Activated CD4-positive, alpha-beta T cell treated with anti-CD3 and anti-CD28 coated beads for 36 hours (primary cell): Measurements from ENCODE around the gene SPEG. TPM values are rescaled to one million over a fixed set of nuclear protein-coding genes. Genes with fewer than 3 reads are reported as not detected.

ENCODE experiments used
- ATAC-seq: fragments of 200-7000 bp; cut with Tn5 transposase; one replicate; pipeline ENCODE4 v1.10.0; 2021; ENCODE audit warnings: mild to moderate bottlenecking, moderate library complexity
- CTCF ChIA-PET: fragments of 350-600 bp; sonication (Branson Sonifier 250); formaldehyde crosslinking; loops from one replicate; lab custom pipeline; 2021; ENCODE audit warnings: antibody characterized with exemption; lab: Charles Lee
- POLR2A ChIA-PET: fragments of 350-600 bp; sonication (Branson Sonifier 250); formaldehyde crosslinking; loops from one replicate; lab custom pipeline; 2021; ENCODE audit warnings: antibody characterized with exemption, inconsistent platforms; lab: Charles Lee
- DNase-seq: peaks from one replicate; pipeline ENCODE4 v3.0.0-alpha.2; 2020
- H3K27ac Mint-ChIP-seq: one replicate; pipeline ENCODE4 v1.8.0; 2021; ENCODE audit warnings: mixed read lengths
- H3K27me3 Mint-ChIP-seq: one replicate; pipeline ENCODE4 v1.8.0; 2021; ENCODE audit warnings: mixed read lengths
- H3K36me3 Mint-ChIP-seq: one replicate; pipeline ENCODE4 v1.8.0; 2021; ENCODE audit warnings: low read depth, mixed read lengths
- H3K4me1 Mint-ChIP-seq: one replicate; pipeline ENCODE4 v1.8.0; 2021; ENCODE audit warnings: mixed read lengths
- H3K4me3 Mint-ChIP-seq: one replicate; pipeline ENCODE4 v1.8.0; 2021; ENCODE audit warnings: mild to moderate bottlenecking, moderate library complexity, mixed read lengths
- H3K9me3 Mint-ChIP-seq: one replicate; pipeline ENCODE4 v1.8.0; 2021; ENCODE audit warnings: low read depth, mixed read lengths
- intact Hi-C, 2 experiments: fragments of 100-400 bp; cut with DNase I in 1 of 2; cut with micrococcal nuclease in 1 of 2; formaldehyde crosslinking; loops; one replicate each; pipeline versions ENCODE4 v1.14.2 to v1.15.1; 2022 to 2024; cut with DNase I, micrococcal nuclease
- total RNA-seq, 2 experiments: library from RNA; stranded (reverse); gene quantifications; one replicate each; pipeline ENCODE4 v1.2.3, GENCODE V29; 2021

Gene SPEG
- total RNA-seq, 2 experiments from 2014 or later: 0.89 to 1.4 TPM

- no peak overlapping the region for H3K4me3 Mint-ChIP-seq
- no peaks in the 10 kb centered on the region for H3K4me1 Mint-ChIP-seq
- H3K9me3 Mint-ChIP-seq: no peaks in the 10 kb centered on the region
- H3K36me3 Mint-ChIP-seq: no peaks in the 10 kb centered on the region
- DNase-seq (no peak), ATAC-seq (no peak)
- POLR2A ChIA-PET: no interaction called here
- H3K27me3 Mint-ChIP-seq: peaks cover 10% of the 10 kb centered on the region
- no peak overlapping the region for H3K27ac Mint-ChIP-seq
- intact Hi-C loops: no loop called here
- CTCF ChIA-PET: interaction anchor here (0.6 kb wide), 1 partner anchor 50 kb away, joined by 3 read pairs; no protein-coding TSS in a partner anchor
These were observed 9.2 kb upstream of the SPEG start for GRCh38 chr2:219425238-219426067.

GRCh38 chr2:219426068-219426443, 8.6 kb upstream of the SPEG start:
- ATAC-seq: no peak
- intact Hi-C loops: no loop called here
- DNase-seq: no peak
- Mint-ChIP-seq H3K9me3 (no peaks in the 10 kb centered on the region), H3K4me3 (no peak overlapping the region), H3K36me3 (no peaks in the 10 kb centered on the region), H3K27ac (no peak overlapping the region), H3K27me3 (peaks cover 7% of the 10 kb centered on the region), H3K4me1 (no peaks in the 10 kb centered on the region)
- CTCF ChIA-PET: no interaction called here
- POLR2A ChIA-PET: no interaction called here

- Mint-ChIP-seq H3K27me3 (peaks cover 7% of the 10 kb centered on the region), H3K4me3 (no peak overlapping the region), H3K4me1 (no peaks in the 10 kb centered on the region), H3K9me3 (no peaks in the 10 kb centered on the region), H3K27ac (no peak overlapping the region), H3K36me3 (no peaks in the 10 kb centered on the region)
- DNase-seq (no peak), ATAC-seq (no peak)
- POLR2A ChIA-PET: no interaction called here
- intact Hi-C loops: no loop called here
- CTCF ChIA-PET: interaction anchor here (0.6 to 1.0 kb wide), 2 partner anchors 50 to 103 kb away, joined by 3 read pairs; no protein-coding TSS in a partner anchor
These were observed 8.0 kb upstream of the SPEG start for GRCh38 chr2:219426534-219427136.

- POLR2A ChIA-PET: no interaction called here
- intact Hi-C loops: no loop called here
- peaks cover 9% of the 10 kb centered on the region for H3K27me3 Mint-ChIP-seq
- H3K9me3 Mint-ChIP-seq: no peaks in the 10 kb centered on the region
- DNase-seq (no peak), ATAC-seq (no peak)
- no peaks in the 10 kb centered on the region for H3K4me1 Mint-ChIP-seq
- H3K27ac Mint-ChIP-seq: no peak overlapping the region
- H3K36me3 Mint-ChIP-seq: no peaks in the 10 kb centered on the region
- CTCF ChIA-PET: interaction anchor here (0.6 to 1.3 kb wide), 5 partner anchors 9 to 54 kb away, joined by 3 to 5 read pairs (median 3); no protein-coding TSS in a partner anchor
- H3K4me3 Mint-ChIP-seq: no peak overlapping the region
These were observed 6.2 kb upstream of the SPEG start for GRCh38 chr2:219428469-219428868.

- H3K9me3 Mint-ChIP-seq: no peaks in the 10 kb centered on the region
- peaks cover 12% of the 10 kb centered on the region for H3K27me3 Mint-ChIP-seq
- DNase-seq (no peak), ATAC-seq (no peak)
- H3K4me3 Mint-ChIP-seq: no peak overlapping the region
- POLR2A ChIA-PET: no interaction called here
- CTCF ChIA-PET: interaction anchor here (0.6 to 2.3 kb wide), 8 partner anchors 10 to 400 kb away, joined by 3 to 7 read pairs (median 3); no protein-coding TSS in a partner anchor
- no peaks in the 10 kb centered on the region for H3K4me1 Mint-ChIP-seq
- no peak overlapping the region for H3K27ac Mint-ChIP-seq
- H3K36me3 Mint-ChIP-seq: no peaks in the 10 kb centered on the region
- intact Hi-C loops: no loop called here
These were observed 4.6 kb upstream of the SPEG start for GRCh38 chr2:219429958-219430606.

- no peaks in the 10 kb centered on the region for H3K4me1 Mint-ChIP-seq
- no peak overlapping the region for H3K27ac Mint-ChIP-seq
- POLR2A ChIA-PET: no interaction called here
- CTCF ChIA-PET: interaction anchor here (0.6 to 2.3 kb wide), 8 partner anchors 9 to 401 kb away, joined by 3 to 7 read pairs (median 3); no protein-coding TSS in a partner anchor
- peaks cover 18% of the 10 kb centered on the region for H3K27me3 Mint-ChIP-seq
- no peaks in the 10 kb centered on the region for H3K36me3 Mint-ChIP-seq
- H3K9me3 Mint-ChIP-seq: no peaks in the 10 kb centered on the region
- DNase-seq: no peak
- ATAC-seq: no peak
- intact Hi-C loops: no loop called here
- H3K4me3 Mint-ChIP-seq: no peak overlapping the region
These were observed 3.7 kb upstream of the SPEG start for GRCh38 chr2:219430633-219431615.

GRCh38 chr2:219433666-219434467, 776 bp upstream of the SPEG start:
- Mint-ChIP-seq H3K4me1 (no peaks in the 10 kb centered on the region), H3K4me3 (no peak overlapping the region), H3K36me3 (no peaks in the 10 kb centered on the region), H3K27me3 (peaks cover 19% of the 10 kb centered on the region), H3K9me3 (no peaks in the 10 kb centered on the region), H3K27ac (no peak overlapping the region)
- DNase-seq: peak; percentile 71
- intact Hi-C loops: loop anchor here in 1 of 2 experiments (1.0 kb wide), 1 partner anchor 31 kb away; no protein-coding TSS in a partner anchor
- peak; percentile 67 for ATAC-seq
- CTCF ChIA-PET: interaction anchor here (0.6 to 2.8 kb wide), 7 partner anchors 10 to 275 kb away, joined by 3 to 12 read pairs (median 4); no protein-coding TSS in a partner anchor
- POLR2A ChIA-PET: no interaction called here

- Mint-ChIP-seq H3K4me1 (no peaks in the 10 kb centered on the region), H3K27me3 (peaks cover 19% of the 10 kb centered on the region), H3K27ac (no peak overlapping the region), H3K36me3 (no peaks in the 10 kb centered on the region), H3K9me3 (no peaks in the 10 kb centered on the region), H3K4me3 (no peak overlapping the region)
- intact Hi-C loops: loop anchor here in 1 of 2 experiments (1.0 kb wide), 1 partner anchor 31 kb away; no protein-coding TSS in a partner anchor
- CTCF ChIA-PET: interaction anchor here (0.6 to 2.8 kb wide), 6 partner anchors 11 to 124 kb away, joined by 3 to 12 read pairs (median 4); no protein-coding TSS in a partner anchor
- POLR2A ChIA-PET: no interaction called here
- no peak for DNase-seq
- no peak for ATAC-seq
These were observed 250 bp upstream of the SPEG start for GRCh38 chr2:219434468-219434717.

- H3K9me3 Mint-ChIP-seq: no peaks in the 10 kb centered on the region
- ATAC-seq (no peak), DNase-seq (no peak)
- POLR2A ChIA-PET: no interaction called here
- H3K4me1 Mint-ChIP-seq: no peaks in the 10 kb centered on the region
- H3K36me3 Mint-ChIP-seq: no peaks in the 10 kb centered on the region
- no peak overlapping the region for H3K27ac Mint-ChIP-seq
- H3K4me3 Mint-ChIP-seq: no peak overlapping the region
- peaks cover 20% of the 10 kb centered on the region for H3K27me3 Mint-ChIP-seq
- CTCF ChIA-PET: interaction anchor here (0.9 to 2.8 kb wide), 3 partner anchors 33 to 105 kb away, joined by 3 to 12 read pairs (median 4); no protein-coding TSS in a partner anchor
- intact Hi-C loops: no loop called here
These were observed 1.1 kb downstream of the SPEG start for GRCh38 chr2:219435701-219436100.

- H3K4me3 Mint-ChIP-seq: no peak overlapping the region
- no peak overlapping the region for H3K27ac Mint-ChIP-seq
- DNase-seq: no peak
- peaks cover 24% of the 10 kb centered on the region for H3K27me3 Mint-ChIP-seq
- POLR2A ChIA-PET: no interaction called here
- intact Hi-C loops: no loop called here
- H3K4me1 Mint-ChIP-seq: peaks cover 7% of the 10 kb centered on the region
- H3K36me3 Mint-ChIP-seq: no peaks in the 10 kb centered on the region
- ATAC-seq: no peak
- CTCF ChIA-PET: interaction anchor here (0.6 to 1.4 kb wide), 7 partner anchors 9 to 104 kb away, joined by 3 to 5 read pairs (median 3); no protein-coding TSS in a partner anchor
- H3K9me3 Mint-ChIP-seq: no peaks in the 10 kb centered on the region
These were observed 1.8 kb downstream of the SPEG start for GRCh38 chr2:219436491-219436890.
